Medulla oblongata (tissue), 1 donor: Measurements from ENCODE around the gene ENPP4.
A peak's percentile ranks its signal among the peaks of the same experiment; 100 is the strongest.
"Not testable (repeated sequence)": the region's sequence is repeated elsewhere in the genome, so short reads cannot be mapped to it uniquely, and the experiment has no call there.

Experiments used
- DNase-seq: peaks from one replicate; pipeline ENCODE4 v3.0.0-alpha.2; 2015; ENCODE audit errors: extremely low spot score

The ENPP4 gene

DNA sequence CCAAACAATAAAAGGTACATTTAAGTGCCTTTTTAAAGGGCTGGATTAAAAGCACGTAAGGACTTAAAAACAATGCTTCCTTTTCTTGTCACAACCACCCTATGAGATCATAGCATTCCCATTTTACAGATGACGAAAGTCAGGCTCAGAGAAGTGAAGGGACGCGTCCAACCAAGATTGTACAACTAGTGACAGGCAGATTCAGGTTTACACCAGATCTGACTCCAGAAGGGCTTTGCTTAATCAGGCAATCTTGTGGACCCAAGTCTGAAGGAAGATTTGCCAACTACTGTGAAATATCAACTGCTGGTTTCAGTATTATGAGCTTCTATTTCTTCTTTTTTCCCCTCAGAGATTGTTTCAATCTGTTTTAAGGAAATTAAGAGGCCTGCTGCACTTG, 877 bp downstream of the ENPP4 start:
- DNase-seq, result peak; percentile 55

DNA sequence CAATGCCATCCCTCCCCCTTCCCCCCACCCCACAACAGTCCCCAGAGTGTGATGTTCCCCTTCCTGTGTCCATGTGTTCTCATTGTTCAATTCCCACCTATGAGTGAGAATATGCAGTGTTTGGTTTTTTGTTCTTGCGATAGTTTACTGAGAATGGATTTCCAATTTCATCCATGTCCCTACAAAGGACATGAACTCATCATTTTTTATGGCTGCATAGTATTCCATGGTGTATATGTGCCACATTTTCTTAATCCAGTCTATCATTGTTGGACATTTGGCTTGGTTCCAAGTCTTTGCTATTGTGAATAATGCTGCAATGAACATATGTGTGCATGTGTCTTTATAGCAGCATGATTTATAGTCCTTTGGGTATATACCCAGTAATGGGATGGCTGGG, 1.5 kb downstream of the ENPP4 start:
- not testable (repeated sequence) for DNase-seq

DNA sequence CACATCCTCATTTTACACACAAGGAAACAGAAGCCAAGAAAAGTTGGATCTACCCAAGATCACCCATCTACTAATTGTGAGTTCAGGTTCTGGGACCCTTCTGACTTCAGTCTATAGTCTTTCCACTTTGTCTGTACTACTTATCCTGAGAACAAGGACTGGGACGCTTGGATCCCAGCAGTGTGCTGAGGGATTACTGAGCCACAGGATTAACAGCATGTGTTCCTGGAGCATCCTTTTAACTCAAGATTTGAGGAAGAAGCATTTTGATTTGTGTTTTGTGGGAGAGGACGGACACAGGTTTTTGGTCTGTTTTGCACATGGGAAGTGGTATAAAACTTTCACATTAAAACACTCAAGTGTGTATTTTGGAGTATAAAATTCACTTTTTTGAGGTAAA, 4.4 kb downstream of the ENPP4 start:
- no peak for DNase-seq

DNA sequence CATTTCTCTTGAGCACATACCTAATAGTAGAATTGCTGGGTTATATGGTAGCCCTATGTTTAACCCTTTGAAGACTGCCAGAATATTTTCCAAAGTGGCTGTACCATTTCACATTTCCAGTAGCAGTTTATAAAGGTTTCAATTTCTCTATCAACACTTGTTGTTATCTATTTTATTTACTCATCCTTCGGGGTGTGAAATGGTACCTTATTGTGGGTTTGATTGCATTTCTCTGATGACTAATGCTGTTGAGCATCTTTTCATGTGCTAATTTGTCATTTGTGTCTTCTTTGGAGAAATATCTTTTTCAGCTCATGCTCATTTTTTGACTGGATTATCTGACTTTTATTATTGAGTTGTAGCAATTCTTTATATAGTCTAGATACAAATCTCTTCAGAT, 5.4 kb downstream of the ENPP4 start:
- DNase-seq, result no peak

DNA sequence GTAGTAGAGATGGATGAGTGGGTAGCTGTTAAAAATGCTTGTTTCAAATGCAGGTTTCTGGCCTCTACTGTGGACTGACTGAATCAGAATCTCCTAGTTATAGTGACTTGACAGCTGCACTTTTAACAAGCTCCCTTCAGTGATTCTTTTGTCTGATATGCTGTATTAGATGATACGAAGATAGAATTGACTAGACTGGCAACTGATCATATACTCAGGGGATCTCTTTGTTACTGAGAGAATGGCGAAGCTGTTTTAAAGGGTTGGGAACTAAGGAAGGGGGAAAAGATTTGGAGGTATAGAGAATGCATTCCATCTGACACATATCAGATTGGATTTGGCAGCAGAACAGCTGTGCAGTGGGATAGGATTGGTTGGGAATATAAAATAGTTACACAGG, 7.0 kb downstream of the ENPP4 start:
- DNase-seq, result no peak

DNA sequence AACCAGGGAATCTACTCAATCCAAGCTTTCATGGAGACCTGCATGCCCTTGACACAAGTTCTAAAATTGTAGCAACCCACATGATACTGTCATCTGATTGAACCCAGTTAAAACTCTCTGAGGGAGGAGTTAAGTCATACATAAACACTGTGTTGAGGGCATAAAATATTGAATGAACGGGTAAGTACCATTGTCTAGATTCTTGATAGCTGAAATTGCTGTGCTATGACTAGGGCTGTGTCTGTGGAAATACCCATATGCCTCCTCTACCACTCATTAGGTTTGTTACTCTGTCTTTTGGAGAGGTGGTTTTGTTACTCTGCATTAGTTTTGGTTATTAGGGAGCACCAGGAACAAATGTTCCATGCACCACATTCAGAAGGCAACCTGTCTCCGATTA, 7.6 kb downstream of the ENPP4 start:
- no peak for DNase-seq

DNA sequence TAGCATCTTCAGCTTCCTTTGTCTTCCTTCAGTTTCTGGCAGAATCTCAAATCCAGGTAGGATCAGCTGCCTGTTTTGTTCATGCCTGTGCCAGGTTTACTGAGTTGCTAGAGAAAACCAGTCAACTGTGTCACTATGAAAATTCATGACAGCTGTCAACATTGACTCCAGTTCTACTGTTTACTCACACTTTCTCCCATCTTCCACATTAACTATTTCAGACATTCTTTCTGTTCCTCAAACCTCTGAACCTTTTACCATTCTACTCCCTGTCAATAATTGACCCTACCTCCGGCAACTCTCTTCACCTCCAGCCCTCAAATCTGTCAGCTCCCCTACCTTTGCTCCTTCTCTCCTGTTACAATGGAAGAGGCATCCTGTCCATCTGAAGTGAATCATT, 8.5 kb downstream of the ENPP4 start:
- no peak for DNase-seq

DNA sequence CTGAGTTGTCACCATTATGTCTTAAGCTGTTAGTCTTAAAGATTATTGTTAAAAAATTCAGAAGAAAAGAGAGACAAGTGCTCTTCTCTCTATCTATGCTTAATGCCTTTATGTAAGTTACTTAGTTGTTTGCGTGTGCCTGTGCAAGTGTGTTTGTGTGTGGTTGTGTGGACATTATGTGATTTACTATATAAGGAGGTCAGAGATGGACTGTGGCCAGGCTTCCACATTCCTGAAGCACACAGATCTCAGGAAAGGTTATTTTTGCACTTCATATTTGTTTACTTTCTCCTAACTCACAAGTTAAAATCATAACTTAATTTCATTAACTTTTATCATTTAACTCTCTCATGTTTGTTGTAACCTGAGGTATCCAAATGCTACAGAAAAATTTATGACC, 14.5 kb downstream of the ENPP4 start:
- no peak for DNase-seq

DNA sequence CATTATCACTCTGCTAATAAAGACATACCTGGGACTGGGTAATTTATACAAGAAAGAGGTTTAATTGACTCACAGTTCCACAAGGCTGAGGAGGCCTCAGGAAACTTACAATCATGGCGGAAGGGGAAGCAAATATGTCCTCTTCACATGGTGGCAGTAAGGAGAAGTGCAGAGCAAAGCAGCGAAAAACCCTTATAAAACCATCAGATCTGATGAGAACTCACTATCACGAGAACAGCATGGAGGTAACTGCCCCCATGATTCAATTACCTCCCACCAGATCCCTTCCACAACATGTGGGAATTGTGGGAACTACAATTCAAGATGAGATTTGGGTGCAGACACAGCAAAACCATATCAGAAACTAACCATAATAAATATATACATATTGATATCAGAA, 19.3 kb downstream of the ENPP4 start:
- not testable (repeated sequence) for DNase-seq

DNA sequence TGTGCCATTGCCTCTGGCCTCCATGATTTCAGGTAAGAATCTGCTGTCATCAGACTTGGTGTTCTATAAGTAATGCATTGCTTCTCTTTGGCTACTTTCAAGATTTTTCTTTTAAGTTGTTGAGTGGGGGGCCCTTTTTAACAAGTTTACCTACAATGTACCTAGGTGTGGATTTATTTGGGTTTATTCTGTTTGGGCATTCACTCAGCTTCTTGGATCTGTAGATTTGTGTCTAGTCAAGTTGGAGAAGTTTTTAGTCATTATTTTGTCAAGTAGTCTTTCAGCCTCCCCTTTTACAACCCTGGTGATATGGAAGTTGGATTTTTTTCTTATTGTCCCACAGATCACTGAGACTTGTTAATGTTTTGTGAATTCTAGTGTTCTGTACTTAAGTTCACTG, 26.9 kb downstream of the ENPP4 start:
- DNase-seq, result no peak

DNA sequence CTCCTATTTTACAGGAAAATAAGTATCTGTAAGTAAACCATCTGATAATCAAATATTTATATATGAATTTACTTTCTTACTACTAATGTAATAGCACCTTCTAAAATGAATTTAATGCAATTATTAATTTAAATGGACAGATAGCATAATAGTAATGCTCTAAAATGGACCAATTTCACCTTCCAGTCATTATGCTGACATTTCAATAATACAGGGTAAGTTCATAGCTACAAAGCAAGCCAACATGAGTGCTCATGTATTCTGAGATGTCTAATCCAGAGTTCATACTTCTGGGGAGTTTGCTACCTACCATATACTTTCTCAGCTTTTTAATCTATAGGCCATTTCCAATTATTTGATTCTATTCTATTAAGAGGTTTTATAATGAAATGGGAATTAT, 29.4 kb downstream of the ENPP4 start:
- no peak for DNase-seq

DNA sequence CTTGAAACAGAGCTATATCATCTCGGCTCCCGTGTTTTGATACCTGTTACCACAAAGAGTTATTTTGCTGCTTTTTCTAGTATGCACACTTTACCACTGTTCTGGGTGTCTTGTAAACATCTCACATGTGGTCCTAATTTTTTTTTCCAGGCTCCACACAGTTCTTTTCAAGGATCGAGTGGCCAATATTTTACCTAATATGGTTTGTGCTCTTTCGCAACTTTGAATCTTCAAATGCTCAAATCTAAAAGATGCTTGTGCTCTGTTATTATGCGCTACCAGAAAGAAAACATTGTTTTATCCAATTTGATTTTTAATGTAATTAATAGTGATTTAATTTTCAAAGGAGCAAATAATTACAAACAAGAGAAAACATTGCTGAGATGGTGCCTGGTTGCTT, 30.3 kb downstream of the ENPP4 start:
- no peak for DNase-seq

DNA sequence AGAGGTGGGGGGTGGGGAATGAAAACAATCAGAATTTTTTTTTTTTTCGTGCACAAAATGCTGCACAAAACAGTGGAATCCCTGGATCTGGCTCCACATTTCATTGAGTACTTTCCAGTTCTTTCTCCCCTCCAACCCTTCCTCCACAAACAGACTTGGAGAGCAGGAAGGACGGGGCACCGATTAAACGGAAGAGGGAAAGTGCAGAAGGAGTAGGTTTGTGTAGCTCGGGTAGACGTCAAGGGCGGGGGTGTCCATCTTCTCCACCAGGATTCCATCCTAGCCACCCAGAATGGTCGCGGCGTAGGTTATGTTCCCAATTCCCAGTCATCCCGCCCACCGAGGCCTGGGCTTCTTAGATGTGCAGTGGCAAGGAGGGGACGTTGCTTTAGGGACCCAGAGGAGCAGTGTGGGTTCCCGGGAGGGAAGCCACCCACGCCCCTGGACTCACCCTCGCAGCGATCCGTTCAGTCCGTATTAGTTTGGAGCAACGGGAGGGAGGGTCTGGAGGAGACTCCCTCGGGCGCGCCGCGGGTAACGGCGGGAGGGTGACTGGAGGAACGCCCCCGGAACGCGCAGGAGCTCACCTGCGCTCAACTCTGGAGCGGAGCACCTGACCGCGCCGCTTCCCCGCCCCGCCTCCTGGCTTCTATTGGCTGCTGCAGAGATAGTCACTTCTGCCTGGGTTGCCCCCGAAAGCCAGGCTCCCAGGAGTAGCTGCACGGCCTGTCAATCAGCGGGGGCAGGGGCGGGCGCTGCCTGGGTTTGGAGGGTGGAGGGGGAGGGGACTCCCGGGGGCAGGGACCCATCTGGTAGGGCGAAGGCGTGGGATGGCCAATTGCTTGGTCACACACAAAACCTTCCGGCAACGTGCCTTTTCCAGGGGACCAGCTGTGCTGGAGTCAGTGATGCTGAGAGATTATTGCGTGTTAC, 40.8 kb downstream of the ENPP4 start, which contains the start of gene ENPP5:
Gene ENPP5 (minus strand): TSS at position 624 of the 933 bp plus-strand sequence. CDS start 2,718 bp downstream, outside the sequence.
- DNase-seq, result peak; percentile 93

DNA sequence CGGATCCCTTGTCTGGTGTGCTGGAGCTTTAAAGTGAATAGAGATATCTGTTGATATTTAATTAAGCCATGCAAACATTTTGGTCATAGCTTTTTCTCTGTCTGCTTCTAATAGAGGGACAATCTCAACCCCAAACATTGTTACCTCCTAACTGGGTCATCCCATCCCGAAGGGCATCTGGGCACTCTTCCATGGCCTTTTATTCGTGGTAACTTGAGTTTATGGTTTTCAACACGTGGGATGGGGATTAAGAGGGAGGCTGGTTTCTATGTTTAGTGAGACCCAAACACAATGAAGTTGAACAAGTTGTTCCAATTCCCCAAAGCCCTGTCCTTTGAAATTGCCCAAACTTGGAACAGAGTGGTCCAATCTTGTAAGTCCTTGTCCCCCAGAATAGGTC, 42.4 kb downstream of the ENPP4 start:
- no peak for DNase-seq

DNA sequence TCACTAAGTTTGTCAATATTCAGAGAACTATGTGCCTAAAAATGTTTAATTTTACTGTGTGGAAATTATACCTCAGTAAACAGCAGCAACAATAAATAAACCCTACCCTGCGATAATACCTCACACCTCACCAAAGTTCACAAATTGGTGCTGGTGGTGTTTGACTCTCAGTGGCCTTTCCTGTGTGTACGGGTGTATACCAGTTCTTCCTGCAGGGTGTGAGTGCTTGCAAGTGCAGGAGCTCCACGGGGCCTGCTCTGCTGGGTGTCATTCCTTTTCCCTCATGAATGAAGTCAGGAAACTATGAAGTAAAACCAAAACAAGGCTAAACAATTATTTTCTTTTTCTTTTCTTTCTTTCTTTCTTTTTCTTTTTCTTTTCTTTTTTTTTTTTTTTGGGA, 45.1 kb downstream of the ENPP4 start:
- no peak for DNase-seq

DNA sequence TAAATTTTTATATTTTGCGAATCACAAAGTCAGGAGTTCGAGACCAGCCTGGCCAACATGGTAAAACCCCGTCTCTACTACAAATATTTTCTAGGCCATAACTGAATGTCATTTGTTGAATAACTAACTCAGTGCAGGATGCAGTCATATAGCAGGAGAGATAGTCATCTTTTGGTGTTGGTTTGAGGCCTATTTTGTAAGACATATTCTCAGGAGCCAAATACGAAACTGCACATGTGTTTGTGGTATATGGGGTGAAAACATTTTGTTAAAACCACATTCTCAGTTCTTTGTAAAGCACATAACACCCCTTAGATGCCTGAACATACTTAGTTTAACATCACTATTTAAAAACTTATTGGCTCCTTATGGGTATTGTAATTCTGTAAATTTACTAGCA, 45.7 kb downstream of the ENPP4 start:
- DNase-seq, result no peak

DNA sequence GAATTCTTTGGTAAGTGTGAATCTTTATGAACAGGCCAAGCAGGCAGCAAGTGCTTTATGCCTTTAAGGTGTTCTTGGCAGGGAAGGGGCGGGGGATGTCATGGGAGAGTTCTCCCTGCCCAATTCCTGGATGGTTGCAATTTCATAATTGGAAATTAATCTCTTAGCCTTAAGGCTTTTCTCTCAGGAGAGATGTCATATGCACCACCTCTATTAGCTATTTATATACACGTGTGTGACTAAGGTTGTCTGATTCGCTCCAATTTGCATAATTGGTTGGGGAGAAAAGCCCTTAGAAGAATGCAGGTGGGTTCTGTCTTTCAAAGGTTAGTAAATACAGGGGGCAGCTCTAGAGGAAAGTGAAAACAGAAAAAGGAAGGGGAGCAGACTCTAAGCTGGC, 46.2 kb downstream of the ENPP4 start:
- DNase-seq, result no peak

DNA sequence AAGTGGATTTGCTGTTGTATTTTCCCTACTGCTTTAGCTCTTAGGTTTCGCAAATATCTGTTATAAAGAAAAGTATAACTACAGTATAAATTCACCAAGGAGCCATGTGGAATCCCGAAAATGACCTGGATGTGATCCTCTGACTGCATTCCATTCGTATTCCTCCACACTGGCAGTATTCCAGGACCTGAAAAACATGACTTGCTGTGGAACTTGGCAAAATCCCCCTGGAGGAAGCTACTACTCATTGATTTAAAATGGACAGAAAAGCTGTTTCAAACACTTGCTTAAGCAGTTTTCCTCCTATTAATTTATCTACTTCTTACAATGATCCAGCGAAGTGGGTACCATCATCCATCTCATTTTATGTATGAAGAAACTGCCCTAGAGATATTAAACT, 54.3 kb downstream of the ENPP4 start:
- DNase-seq, result no peak

DNA sequence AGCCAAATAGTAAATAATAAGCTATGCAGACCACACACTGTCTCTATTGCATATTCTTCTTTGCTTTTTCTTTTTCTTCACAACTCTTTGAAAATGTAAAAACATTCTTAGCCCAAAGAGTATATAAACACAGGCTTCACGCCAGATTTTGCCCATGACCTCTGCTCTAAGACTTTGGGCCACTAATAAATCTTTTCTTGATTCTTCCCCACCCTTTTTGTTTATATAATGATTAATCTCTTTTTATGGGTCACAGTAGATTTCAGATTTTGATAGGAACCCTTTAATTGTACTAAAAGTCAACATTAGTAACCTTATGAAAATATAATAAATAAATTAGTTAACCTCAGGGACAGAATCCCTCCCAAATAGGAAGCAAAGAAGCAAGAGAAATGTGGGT, 56.8 kb downstream of the ENPP4 start:
- DNase-seq, result no peak

DNA sequence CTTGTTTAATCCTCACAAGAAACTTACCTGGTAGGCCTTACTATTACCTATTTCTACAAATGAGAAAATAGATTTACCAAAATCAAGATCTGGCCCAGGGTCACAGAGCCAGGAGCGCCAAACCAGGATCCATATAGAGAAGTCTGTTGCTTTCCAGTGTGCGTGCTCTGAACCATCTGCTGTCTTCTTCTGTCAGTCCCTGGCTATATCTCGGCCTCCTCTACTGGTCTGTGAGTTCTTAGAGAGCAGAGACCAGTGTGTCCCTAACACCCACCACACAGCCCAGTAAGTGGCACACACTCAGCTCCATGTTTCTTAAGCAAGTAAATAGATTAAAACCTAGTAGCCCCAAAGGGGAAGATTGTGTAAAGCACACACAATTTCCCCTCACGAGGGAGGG, 59.9 kb downstream of the ENPP4 start:
- DNase-seq, result no peak

DNA sequence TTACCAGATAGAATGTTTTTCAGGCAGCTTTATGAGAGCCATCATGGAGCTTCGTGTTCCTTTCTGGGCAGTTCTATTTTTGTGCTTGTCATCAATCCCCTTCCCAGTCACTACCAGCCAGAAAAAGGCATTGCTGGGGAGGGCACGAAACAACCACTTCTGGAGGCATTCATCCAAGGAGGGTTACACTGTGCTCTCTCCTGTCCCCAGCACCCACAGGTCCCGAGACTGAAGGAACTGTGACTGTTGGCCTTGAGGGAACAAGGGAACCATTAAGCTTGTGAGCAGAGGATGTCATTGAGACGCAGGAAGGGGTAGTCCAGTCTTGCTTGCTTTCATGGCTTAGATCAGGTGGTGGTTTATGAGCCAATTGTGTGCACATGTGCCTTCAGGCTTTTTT, 61.1 kb downstream of the ENPP4 start:
- no peak for DNase-seq

DNA sequence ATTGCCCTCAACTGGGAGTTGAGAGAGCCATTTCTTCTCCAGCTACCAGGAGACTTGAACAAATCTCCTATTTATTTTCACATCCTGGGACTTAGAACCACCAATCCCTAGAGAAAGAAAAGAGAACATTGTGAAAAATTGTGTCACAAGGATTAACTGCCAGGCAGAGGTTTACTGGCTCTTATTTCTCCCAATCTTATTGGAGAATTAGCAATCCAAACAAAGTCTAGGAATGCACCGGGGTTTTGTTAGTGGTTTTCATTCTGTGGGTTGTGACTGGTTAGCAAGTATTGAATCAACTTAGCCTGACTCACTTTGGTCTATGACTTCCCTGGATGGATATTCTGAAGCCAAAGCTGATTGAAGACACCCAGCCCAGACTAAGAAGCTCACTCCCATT, 62.2 kb downstream of the ENPP4 start:
- DNase-seq, result no peak
